Renal pelvis (tissue), 4 donors: ENCODE data around the gene HOXA4. TPM values are rescaled to one million over a fixed set of nuclear protein-coding genes. Genes with fewer than 3 reads are reported as not detected.
A peak's percentile ranks its signal among the peaks of the same experiment; 100 is the strongest.

Experiments used
- DNase-seq: peaks from one replicate; pipeline ENCODE4 v3.0.0-alpha.2; 2013
- polyA plus RNA-seq, 3 donors: library from polyadenylated mRNA; unstranded; fragments of 120-200 nt; gene quantifications; one replicate each; pipeline ENCODE4 v1.2.1, GENCODE V29; 2013; ENCODE audit not compliant: insufficient read length in 3 of 3

The HOXA4 gene
- polyA plus RNA-seq, 3 donors = 19.5 to 25.0 (median 21.4) TPM

- no peak for DNase-seq
These were observed 18.4 kb upstream of the HOXA4 start for GRCh38 chr7:27148756-27149641.

DNA sequence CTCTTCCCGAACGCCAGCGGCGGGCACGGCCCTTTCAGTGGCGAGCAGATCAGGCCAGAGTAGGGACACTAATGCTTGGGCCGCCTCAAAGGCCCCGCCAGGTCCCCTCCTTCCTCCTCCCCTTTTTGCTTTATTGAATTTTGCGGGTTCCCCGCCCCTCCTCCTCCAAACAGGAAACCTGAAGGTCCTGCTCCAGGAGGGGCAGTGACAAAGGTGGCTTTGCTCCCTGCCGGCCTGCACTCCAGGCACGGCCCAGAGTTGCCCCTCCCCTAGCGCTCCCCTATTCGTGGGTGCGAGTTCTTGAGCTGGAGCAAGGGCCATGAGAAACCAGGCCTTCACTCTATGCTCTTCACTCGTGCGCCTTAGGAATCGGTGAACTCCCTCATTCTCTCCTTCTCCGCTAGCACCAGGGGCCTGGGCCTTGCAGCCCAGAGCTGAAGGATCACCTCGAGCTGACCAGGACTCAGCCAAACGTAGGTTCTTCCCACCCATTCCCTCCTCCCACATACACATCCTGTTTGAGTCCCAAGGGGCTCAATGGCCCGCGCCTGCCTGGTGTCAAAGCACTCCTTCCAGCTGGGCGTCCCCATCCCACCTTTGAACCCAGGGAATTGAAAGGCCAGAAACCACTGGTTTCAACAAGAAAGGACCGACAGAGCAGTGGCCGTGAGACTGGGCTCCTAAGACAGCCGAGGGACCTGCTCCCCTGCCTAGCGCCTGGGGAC, 17.6 kb upstream of the HOXA4 start:
- no peak for DNase-seq

DNA sequence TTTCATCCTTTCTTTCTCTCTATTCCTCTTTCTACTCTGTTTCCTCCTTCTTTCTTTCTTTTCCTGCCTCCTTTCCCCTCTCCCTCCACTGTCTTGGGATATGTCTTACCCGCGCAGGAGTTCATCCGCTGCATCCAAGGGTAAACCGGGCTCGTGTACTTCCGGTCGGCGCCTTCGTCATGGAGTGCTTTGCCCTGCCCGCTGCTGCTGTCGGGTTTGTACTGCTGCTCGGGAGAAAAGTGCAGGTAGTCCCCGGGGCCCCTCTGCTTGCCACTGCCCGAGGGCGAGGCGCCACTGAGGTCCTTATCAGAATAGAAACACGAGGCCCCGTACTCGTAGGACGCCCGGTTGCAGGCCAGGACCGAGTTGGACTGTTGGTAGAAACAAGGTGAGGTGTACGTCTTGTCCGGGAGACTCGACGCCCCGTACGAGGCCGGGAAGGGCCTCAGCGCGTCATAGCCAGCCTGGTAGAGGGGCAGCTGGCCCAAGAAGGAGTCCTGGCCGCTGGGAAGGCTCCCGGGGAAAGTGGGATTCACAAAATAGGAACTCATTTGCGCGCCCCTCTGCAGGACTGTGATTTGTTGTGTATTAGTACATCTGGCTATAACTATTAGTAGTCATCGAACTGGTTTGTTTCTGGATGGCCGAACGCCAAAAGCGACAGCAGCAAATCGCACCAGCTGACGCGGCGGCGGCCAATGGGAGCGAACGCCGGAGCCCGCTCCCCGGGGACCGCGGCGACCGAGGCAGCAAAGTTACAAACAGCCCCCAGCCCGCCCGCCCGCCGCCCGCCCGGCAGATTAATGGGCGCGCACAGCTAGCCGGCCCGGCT, 16.9 kb upstream of the HOXA4 start, which contains the start of gene HOXA6:
HOXA6 (minus strand) TSS at position 576 of the 832 bp plus-strand sequence; CDS start at position 551, 25 bp downstream.
- DNase-seq = no peak

DNA sequence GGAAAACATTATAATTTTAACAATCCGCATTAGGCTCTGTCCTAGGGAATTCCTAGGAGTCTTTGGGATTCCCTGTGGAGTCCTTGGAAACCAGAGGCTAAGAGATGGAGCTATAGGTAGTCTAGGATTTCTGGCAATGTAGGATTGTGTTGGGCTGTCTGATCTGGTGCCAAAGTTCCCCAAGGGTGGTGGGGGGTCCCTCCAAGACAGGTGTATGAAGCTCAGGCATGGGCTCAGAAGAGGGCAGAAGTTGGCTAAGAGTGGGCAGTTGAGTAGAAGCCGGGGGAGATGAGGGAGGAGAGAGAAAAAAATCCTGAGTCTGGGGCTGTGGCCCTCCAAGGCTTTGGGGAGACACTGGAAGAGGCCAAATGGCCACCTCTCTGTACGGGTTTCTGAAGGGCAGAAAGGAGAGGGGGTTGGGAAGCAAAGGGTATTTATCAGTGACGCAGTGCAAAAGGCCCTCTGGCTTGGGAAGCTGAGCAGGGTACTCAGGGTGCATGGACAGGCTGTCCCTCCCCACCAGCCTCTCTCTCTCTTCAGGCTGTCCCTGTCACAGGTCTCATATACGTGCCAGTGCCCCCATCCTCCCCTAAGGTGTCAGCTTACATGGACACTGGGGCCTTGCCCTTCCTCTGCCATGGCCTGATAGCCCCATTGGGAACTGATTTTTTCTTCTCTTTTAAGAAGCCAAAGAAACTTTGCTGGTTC, 16.1 kb upstream of the HOXA4 start:
- no peak for DNase-seq

DNA sequence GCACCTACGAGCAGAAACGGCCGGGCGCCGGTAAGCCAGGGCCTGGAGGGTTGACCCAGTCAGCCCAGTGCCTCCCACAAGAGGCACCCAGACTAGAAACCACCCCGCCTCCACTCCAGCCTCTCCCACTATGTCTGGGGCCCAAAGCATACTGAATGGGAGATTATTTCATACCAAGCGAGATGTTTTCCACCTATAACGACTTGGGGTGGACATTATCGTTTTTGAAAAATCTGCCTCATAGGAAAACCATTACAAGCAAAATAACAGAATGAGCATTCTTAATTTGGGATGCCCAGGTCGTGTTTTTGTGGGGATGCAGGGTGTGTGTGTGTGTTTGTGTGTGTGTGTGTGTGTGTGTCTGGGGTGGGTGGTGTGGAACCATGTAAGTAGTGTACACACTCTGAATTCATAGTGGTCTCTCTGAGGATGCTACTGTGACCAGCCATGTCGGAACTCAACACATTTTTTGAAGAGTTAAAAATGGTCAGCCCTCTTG, 15.4 kb upstream of the HOXA4 start:
- no peak for DNase-seq

GRCh38 chr7:27145165-27145913, 14.8 kb upstream of the HOXA4 start:
- DNase-seq = no peak

GRCh38 chr7:27144781-27145164, 14.2 kb upstream of the HOXA4 start:
- DNase-seq = no peak

DNA sequence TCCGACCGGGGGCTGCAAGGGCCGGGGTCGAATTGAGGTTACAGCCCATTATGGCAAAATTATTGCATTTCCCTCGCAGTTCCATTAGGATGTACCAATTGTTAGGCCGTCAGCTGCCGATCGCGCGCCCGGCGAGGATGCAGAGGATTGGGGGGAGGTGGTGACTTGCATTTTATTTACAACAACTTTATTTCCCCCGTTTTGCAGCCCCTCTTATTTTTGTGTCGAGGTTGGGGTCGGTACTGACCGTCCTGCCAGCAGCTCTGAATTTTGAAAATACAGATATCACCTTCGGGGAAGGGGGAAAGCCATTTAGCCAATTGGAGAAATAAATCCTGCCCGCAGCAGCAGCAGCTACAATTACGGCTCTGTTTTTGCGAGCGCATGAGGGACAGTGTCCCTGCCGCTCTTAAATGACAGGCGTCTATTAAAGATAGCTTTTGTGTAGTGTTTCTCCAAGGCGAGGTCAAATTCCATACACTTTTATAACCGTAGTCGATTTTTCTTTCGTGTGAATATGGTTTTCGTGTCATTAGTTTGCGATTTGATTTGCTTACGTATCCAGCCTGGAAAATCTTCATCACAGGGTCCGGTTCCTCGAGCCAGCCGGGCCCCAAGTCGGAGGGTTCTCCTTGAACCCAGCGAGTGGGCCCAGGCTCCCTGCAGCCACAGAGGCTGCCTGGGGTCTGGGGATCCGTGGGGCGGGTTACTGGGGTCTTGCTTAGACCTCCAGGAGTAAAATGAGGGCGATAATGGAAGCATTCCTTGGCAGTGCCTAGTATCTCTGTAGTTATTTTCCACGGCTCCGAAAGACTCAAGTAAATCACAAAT, 13.6 kb upstream of the HOXA4 start:
- no peak for DNase-seq

- DNase-seq = peak; percentile 92
These were observed 12.7 kb upstream of the HOXA4 start, which contains the start of gene HOXA5 for GRCh38 chr7:27143023-27143949. HOXA5 (minus strand) TSS chr7:27143681; CDS start chr7:27143607, 74 bp downstream.

GRCh38 chr7:27142580-27143022, 12.0 kb upstream of the HOXA4 start:
- no peak for DNase-seq

DNA sequence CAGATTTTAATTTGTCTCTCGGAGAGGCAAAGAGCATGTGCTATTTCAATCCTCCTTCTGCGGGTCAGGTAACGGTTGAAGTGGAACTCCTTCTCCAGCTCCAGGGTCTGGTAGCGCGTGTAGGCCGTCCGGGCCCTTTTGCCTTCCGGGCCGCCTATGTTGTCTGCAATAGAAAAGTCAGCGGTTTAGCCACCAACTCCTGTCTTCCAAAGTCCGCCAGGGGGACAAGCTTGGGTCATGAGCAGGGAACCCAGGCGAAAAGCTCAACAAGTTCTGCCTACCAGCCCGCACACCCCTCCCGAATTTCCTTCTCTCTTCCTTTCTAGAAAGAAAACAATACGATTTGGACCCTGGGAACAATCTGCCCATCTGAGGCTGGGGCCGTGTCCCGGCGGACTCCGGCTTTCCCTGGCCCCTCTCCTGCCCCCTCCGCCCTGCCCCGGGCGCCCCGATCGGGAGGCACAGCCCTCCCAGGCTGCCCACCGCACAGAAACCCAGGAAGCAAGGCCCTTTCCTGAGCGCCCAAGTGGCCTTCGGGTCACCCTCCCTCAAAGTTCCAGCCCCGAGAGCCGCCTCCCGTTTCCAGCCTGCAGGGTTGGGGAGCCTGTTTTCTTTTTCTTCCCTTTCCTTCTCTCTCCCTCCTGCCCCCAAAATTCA, 11.5 kb upstream of the HOXA4 start:
- no peak for DNase-seq

GRCh38 chr7:27141137-27141922, 10.8 kb upstream of the HOXA4 start:
- DNase-seq = no peak

DNA sequence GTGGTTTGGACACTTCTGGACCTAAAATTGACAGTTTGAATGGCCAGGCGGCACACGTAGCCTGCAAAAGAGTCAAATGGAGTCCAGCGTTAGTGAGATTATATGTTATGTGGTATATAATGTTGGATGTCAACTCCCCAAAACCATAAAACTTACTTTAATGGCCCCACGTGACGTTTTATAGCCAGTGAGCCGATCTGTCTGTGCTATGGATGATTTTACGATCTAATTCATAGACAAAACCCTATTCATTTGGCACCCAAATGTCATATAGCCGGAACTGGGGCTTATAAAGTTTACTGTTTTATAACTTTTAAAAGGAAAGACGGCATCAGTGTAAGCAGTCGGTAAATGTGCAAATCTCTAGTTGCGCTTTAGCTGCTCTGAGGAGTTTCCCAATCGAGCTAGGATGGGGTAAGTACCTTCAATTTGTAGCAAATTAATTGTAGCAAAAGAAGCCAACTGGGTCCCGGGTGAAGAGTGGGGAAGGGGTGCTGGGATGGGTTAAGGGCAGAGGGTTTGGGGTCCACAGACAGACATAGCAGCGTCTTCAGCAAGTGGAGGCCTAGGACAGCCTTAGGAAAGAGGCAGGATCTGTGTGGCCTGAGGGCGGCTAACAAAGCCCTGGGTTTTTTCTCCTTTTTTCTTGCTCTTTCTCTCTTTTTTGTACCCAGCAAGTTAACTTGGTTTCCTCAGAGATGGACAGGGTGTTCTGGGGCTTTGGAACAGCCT, 9.7 kb upstream of the HOXA4 start:
- peak; percentile 87 for DNase-seq

DNA sequence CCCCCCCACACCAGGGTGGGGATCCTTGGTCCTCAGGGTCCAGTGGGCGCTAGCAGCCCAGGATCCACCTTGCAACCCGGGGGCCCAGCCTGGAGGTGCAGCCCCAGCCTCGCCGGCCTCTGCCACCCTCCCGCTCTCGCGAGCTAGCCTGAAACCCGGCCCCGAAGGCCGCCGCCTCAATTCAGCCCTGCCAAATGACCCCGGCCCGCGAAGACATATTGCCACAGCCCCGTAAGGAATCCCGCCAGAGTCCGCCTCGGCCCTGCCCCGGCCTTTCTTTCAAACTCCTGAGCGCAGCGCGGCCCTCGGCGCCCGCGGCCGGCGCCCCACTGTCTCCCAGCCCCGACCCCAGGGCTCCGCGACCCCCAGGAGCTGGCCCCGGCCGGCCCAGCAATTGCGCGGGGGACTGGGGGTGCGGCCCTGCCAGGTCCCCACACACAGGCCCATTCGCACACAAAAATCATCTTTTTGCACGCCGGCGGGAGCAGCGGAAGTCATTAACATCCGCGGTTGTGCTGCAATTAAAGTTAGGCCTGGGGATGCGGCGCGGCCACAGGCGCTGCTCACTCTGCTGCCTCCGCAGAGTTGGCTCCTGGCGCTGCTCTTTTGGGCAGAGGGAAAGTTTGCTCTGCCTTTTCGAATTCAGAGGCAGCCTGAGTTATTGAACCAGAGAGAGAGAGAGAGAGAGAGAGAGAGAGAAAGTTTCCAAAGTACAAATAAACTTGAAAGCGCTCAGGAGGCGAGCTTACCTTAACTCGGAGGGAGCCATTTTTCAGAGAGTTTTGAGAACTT, 9.0 kb upstream of the HOXA4 start:
- DNase-seq = no peak

DNA sequence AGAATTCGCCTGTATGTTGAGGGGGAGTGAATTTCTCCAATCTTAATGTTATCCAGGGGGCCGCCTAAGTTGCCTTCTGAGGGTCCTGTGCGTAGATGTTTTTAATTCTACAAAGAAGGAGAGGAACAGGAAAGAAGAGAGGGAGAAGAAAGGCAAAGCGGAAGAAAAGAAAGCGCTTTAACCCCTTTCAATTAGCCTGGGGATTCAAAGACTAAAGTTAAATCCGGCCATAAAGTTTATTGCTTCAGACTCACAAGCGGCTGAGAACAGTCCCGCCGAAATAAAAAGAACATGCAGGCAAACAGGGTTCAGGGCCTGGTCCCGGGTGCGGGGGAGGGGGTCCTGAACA, 8.4 kb upstream of the HOXA4 start:
- DNase-seq = no peak
